Fibroblast of the aortic adventitia (primary cell): ENCODE data around the gene VPS35. TPM values are rescaled to one million over a fixed set of nuclear protein-coding genes. Genes with fewer than 3 reads are reported as not detected.

ENCODE experiments used
- DNase-seq: peaks from one replicate; pipeline ENCODE4 v3.0.0-alpha.2; 2010; ENCODE audit warnings: low read depth
- H3K4me3 ChIP-seq: 2 replicates; pipeline ENCODE4 v1.5.1; 2011; ENCODE audit warnings: low read depth, mild to moderate bottlenecking, control low read depth, low read length, moderate library complexity
- total RNA-seq: library from RNA; depleted of rRNA; stranded (reverse); fragments of >200 nt; gene quantifications from 2 replicates; pipeline ENCODE4 v1.2.3, GENCODE V29; 2012; ENCODE audit warnings: low replicate concordance
- TF ChIP-seq, protein P1 (sequence below): IDR thresholded peaks from 2 replicates; pipeline ENCODE4 v1.5.1; 2011; ENCODE audit warnings: mild to moderate bottlenecking, low read length, control low read depth, inconsistent platforms; ENCODE audit not compliant: insufficient read depth

The VPS35 gene
- total RNA-seq, 1 donor, result 154 TPM

GRCh38 chr16:46730801-46731690 lies 42.1 kb upstream of the VPS35 start:
- TF ChIP-seq, protein P1, sequence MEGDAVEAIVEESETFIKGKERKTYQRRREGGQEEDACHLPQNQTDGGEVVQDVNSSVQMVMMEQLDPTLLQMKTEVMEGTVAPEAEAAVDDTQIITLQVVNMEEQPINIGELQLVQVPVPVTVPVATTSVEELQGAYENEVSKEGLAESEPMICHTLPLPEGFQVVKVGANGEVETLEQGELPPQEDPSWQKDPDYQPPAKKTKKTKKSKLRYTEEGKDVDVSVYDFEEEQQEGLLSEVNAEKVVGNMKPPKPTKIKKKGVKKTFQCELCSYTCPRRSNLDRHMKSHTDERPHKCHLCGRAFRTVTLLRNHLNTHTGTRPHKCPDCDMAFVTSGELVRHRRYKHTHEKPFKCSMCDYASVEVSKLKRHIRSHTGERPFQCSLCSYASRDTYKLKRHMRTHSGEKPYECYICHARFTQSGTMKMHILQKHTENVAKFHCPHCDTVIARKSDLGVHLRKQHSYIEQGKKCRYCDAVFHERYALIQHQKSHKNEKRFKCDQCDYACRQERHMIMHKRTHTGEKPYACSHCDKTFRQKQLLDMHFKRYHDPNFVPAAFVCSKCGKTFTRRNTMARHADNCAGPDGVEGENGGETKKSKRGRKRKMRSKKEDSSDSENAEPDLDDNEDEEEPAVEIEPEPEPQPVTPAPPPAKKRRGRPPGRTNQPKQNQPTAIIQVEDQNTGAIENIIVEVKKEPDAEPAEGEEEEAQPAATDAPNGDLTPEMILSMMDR, result no peak
- H3K4me3 ChIP-seq, result no peak overlapping the region
- DNase-seq, result no peak

- TF ChIP-seq, protein P1, result no peak
- H3K4me3 ChIP-seq, result no peak overlapping the region
- no peak for DNase-seq
Measured at GRCh38 chr16:46730126-46730525, 41.1 kb upstream of the VPS35 start.

GRCh38 chr16:46729326-46729995 lies 40.5 kb upstream of the VPS35 start:
- no peak overlapping the region for H3K4me3 ChIP-seq
- TF ChIP-seq, protein P1, result no peak
- DNase-seq, result no peak

- H3K4me3 ChIP-seq, result no peak overlapping the region
- TF ChIP-seq, protein P1, result no peak
- DNase-seq, result no peak
Measured at GRCh38 chr16:46728806-46729205, 39.8 kb upstream of the VPS35 start.

DNA sequence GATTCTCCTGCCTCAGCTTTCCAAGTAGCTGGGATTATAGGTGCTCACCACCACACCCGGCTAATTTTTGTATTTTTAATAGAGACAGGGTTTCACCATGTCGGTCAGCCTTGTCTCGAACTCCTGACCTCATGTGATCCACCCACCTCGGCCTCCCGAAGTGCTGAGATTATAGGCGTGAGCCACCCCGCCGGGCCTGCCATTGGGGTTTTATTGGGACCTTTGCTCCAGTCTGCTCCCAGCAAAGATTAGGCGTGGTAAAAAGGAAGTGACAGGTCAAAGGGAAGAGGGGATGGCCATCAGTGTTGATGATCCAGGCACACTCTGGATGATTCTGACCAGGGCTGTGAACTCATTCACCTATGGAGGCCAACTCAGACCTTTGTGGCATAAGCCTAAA lies 38.7 kb upstream of the VPS35 start:
- DNase-seq, result no peak
- TF ChIP-seq, protein P1, result no peak
- H3K4me3 ChIP-seq, result no peak overlapping the region

DNA sequence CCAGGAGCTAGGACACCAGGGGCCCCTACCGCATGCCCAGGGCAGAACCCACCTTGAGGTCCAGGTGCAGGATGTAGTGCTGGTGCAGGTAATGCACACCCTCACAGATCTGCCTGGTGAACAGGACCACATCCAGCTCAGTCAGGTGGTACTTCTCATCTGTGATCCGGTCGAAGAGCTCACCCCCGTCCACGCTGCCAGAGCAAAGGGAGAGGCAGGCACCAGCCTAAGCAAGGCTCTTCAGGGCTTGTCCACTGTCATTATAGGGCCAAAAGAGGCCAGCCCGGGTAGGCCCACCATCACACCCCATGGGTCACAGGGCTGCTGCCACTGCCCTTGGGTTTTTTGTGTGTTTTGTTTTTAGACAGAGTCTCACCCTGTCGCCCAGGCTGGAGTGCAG lies 38.2 kb upstream of the VPS35 start:
- DNase-seq, result no peak
- H3K4me3 ChIP-seq, result no peak overlapping the region
- TF ChIP-seq, protein P1, result no peak
